ENCODE data around the gene HSPBAP1.
"Not testable (repeated sequence)": the region's sequence is repeated elsewhere in the genome, so short reads cannot be mapped to it uniquely, and the experiment has no call there.

The HSPBAP1 gene

GRCh38 chr3:122732682-122733525, 60.7 kb downstream of the HSPBAP1 start:
- DNase-seq (ENCODE audit: low spot score) = not testable (repeated sequence)

GRCh38 chr3:122730240-122730639, 63.4 kb downstream of the HSPBAP1 start:
- DNase-seq (ENCODE audit: low spot score) = no peak

GRCh38 chr3:122728756-122729514, 64.7 kb downstream of the HSPBAP1 start:
- DNase-seq (ENCODE audit: low spot score) = no peak

GRCh38 chr3:122728186-122728585, 65.4 kb downstream of the HSPBAP1 start:
- DNase-seq (ENCODE audit: low spot score) = no peak

- no peak for DNase-seq (ENCODE audit: low spot score)
Measured at GRCh38 chr3:122727766-122728165, 65.9 kb downstream of the HSPBAP1 start.

GRCh38 chr3:122727294-122727693, 66.3 kb downstream of the HSPBAP1 start:
- peak; percentile 12 for DNase-seq (ENCODE audit: low spot score)

GRCh38 chr3:122725106-122725505, 68.5 kb downstream of the HSPBAP1 start:
- DNase-seq (ENCODE audit: low spot score) = no peak

- no peak for DNase-seq (ENCODE audit: low spot score)
Measured at GRCh38 chr3:122719273-122719921, 74.2 kb downstream of the HSPBAP1 start.

- no peak for DNase-seq (ENCODE audit: low spot score)
Measured at GRCh38 chr3:122716667-122717066, 77.0 kb downstream of the HSPBAP1 start.

GRCh38 chr3:122714273-122714672, 79.4 kb downstream of the HSPBAP1 start:
- no peak for DNase-seq (ENCODE audit: low spot score)

- not testable (repeated sequence) for DNase-seq (ENCODE audit: low spot score)
Measured at GRCh38 chr3:122710616-122711251, 82.9 kb downstream of the HSPBAP1 start.

- DNase-seq (ENCODE audit: low spot score) = no peak
Measured at GRCh38 chr3:122705379-122705778, 88.3 kb downstream of the HSPBAP1 start.

GRCh38 chr3:122700193-122700592, 93.4 kb downstream of the HSPBAP1 start:
- DNase-seq (ENCODE audit: low spot score) = no peak

GRCh38 chr3:122697952-122698620, 95.5 kb downstream of the HSPBAP1 start:
- DNase-seq (ENCODE audit: low spot score) = no peak

GRCh38 chr3:122695927-122696561, 97.6 kb downstream of the HSPBAP1 start:
- DNase-seq (ENCODE audit: low spot score) = no peak

- DNase-seq (ENCODE audit: low spot score) = no peak
Measured at GRCh38 chr3:122694966-122695365, 98.7 kb downstream of the HSPBAP1 start.

- no peak for DNase-seq (ENCODE audit: low spot score)
Measured at GRCh38 chr3:122692674-122693073, 101.0 kb downstream of the HSPBAP1 start.

- no peak for DNase-seq (ENCODE audit: low spot score)
Measured at GRCh38 chr3:122691195-122691594, 102.4 kb downstream of the HSPBAP1 start.

- no peak for DNase-seq (ENCODE audit: low spot score)
Measured at GRCh38 chr3:122690096-122690495, 103.5 kb downstream of the HSPBAP1 start.

All from pons (tissue), 1 donor.